SK-N-SH (cell line): ENCODE results near the gene C1orf210. TPM values are rescaled to one million over a fixed set of nuclear protein-coding genes. Genes with fewer than 3 reads are reported as not detected.

Source experiments
- CTCF ChIA-PET: fragments of 300-600, 350-600 bp; formaldehyde crosslinking; extraction: SDS; loops from one replicate; lab custom pipeline; 2021; lab: Yijun Ruan, JAX
- POLR2A ChIA-PET: fragments of 350-600 bp; sonication (Branson Sonifier 250); formaldehyde crosslinking; extraction: SDS; loops from one replicate; lab custom pipeline; 2020; ENCODE audit warnings: antibody characterized with exemption, inconsistent platforms; lab: Yijun Ruan, JAX
- DNase-seq: peaks from one replicate; pipeline ENCODE4 v3.0.0; 2012
- H2AFZ ChIP-seq: fragments of 200-600 bp; sonication (generic); 2 replicates; pipeline ENCODE4 v1.8.1; 2016; ENCODE audit warnings: antibody characterized with exemption, mild to moderate bottlenecking, low read depth
- H3F3A ChIP-seq: fragments of 200-600 bp; sonication (generic); replicated peaks from 2 replicates; pipeline ENCODE3; 2016; ENCODE audit warnings: antibody characterized with exemption, mild to moderate bottlenecking; ENCODE audit not compliant: insufficient read depth
- H3K27ac ChIP-seq, 2 experiments: fragments of 200-500 bp in 1 of 2; fragments of 200-600 bp in 1 of 2; sonication (Bioruptor generic) in 1 of 2; sonication (generic), shearing (Covaris generic) in 1 of 2; 2 replicates each; pipeline versions ENCODE4 v1.5.1 to v1.6.1; 2014 to 2016; ENCODE audit warnings: low read depth in 2 of 2, inconsistent platforms in 1 of 2, low read length in 1 of 2, mild to moderate bottlenecking in 1 of 2, mixed read lengths in 1 of 2
- H3K27me3 ChIP-seq: fragments of 200-600 bp; sonication (generic), shearing (Covaris generic); 2 replicates; pipeline ENCODE4 v1.6.1; 2016; ENCODE audit warnings: mixed run types; ENCODE audit not compliant: insufficient read depth
- H3K36me3 ChIP-seq, 2 experiments: fragments of 200-500 bp in 1 of 2; fragments of 200-600 bp in 1 of 2; sonication (Bioruptor generic) in 1 of 2; sonication (generic) in 1 of 2; replicated peaks in 1 of 2; 2 replicates each; pipeline versions ENCODE3 to v1.5.1; 2014 to 2016; ENCODE audit warnings: low read length in 1 of 2, mild to moderate bottlenecking in 1 of 2; ENCODE audit not compliant: insufficient read depth in 2 of 2, control insufficient read depth in 1 of 2
- H3K4me1 ChIP-seq, 2 experiments: fragments of 200-500 bp in 1 of 2; fragments of 200-600 bp in 1 of 2; sonication (Bioruptor generic) in 1 of 2; sonication (generic), shearing (Covaris generic) in 1 of 2; 2 replicates each; pipeline versions ENCODE4 v1.5.1 to v1.6.1; 2014 to 2016; ENCODE audit warnings: low read depth in 1 of 2, low read length in 1 of 2, mixed run types in 1 of 2; ENCODE audit not compliant: insufficient read depth in 2 of 2, control insufficient read depth in 1 of 2
- H3K4me2 ChIP-seq: fragments of 200-600 bp; sonication (generic), shearing (Covaris generic); 2 replicates; pipeline ENCODE4 v1.6.1; 2017; ENCODE audit warnings: mixed run types
- H3K4me3 ChIP-seq, 2 experiments: fragments of 200-500 bp in 1 of 2; fragments of 200-600 bp in 1 of 2; sonication (Bioruptor generic) in 1 of 2; sonication (generic), shearing (Covaris generic) in 1 of 2; 2 replicates each; pipeline versions ENCODE4 v1.5.1 to v1.8.1; 2014 to 2016; ENCODE audit warnings: low read depth in 2 of 2, inconsistent platforms in 1 of 2, low read length in 1 of 2, mild to moderate bottlenecking in 1 of 2, mixed read lengths in 1 of 2, moderate library complexity in 1 of 2
- H3K79me2 ChIP-seq: fragments of 200-600 bp; sonication (generic); 2 replicates; pipeline ENCODE4 v1.8.1; 2017; ENCODE audit warnings: mild to moderate bottlenecking; ENCODE audit not compliant: insufficient read depth
- H3K9ac ChIP-seq: fragments of 200-600 bp; sonication (generic); 2 replicates; pipeline ENCODE4 v1.6.1; 2017; ENCODE audit warnings: mixed run types
- H3K9me2 ChIP-seq: fragments of 200-600 bp; sonication (generic); 2 replicates; pipeline ENCODE4 v1.6.1; 2017; ENCODE audit warnings: mixed run types
- H3K9me3 ChIP-seq: fragments of 200-600 bp; sonication (generic); 2 replicates; pipeline ENCODE4 v1.6.1; 2017; ENCODE audit warnings: mixed run types, mild to moderate bottlenecking, moderate library complexity
- H4K20me1 ChIP-seq: fragments of 200-600 bp; sonication (generic); 2 replicates; pipeline ENCODE4 v1.6.1; 2017; ENCODE audit warnings: mild to moderate bottlenecking, mixed run types; ENCODE audit not compliant: insufficient read depth
- CHD2 ChIP-seq: fragments of 150-350 bp; IDR thresholded peaks from 2 replicates; pipeline ENCODE4 v1.6.1; 2018; ENCODE audit warnings: low read length; ENCODE audit not compliant: partially characterized antibody
- EP300 ChIP-seq, 2 experiments: IDR thresholded peaks; 2 replicates each; pipeline versions ENCODE4 v1.4.0 to v1.6.1; 2012; ENCODE audit warnings: borderline replicate concordance in 1 of 2, low read depth in 1 of 2, low read length in 1 of 2
- EZH2phosphoT487 ChIP-seq: fragments of 200-600 bp; sonication (generic); IDR thresholded peaks from 2 replicates; pipeline ENCODE4 v1.6.1; 2017; ENCODE audit warnings: low read depth, mixed run types, mild to moderate bottlenecking, antibody characterized with exemption, moderate library complexity, borderline replicate concordance
- FOSL2 ChIP-seq: IDR thresholded peaks from 2 replicates; pipeline ENCODE4 v1.4.0; 2012; ENCODE audit warnings: low read depth, mild to moderate bottlenecking, moderate library complexity, borderline replicate concordance
- FOXJ3 ChIP-seq: sonication (generic); formaldehyde crosslinking; IDR thresholded peaks from 2 replicates; pipeline ENCODE4 v1.5.1; 2020; ENCODE audit warnings: mild to moderate bottlenecking, missing genetic modification reagents
- NRF1 ChIP-seq: IDR thresholded peaks from 2 replicates; pipeline ENCODE4 v1.6.1; 2012; ENCODE audit warnings: low read depth, mild to moderate bottlenecking, low read length
- SIN3A ChIP-seq: IDR thresholded peaks from 2 replicates; pipeline ENCODE4 v1.6.1; 2012; ENCODE audit warnings: low read depth, mild to moderate bottlenecking, low read length, moderate library complexity, borderline replicate concordance
- TAF1 ChIP-seq: IDR thresholded peaks from 2 replicates; pipeline ENCODE4 v1.6.1; 2012; ENCODE audit warnings: low read depth, mild to moderate bottlenecking, low read length, moderate library complexity, borderline replicate concordance
- TCF12 ChIP-seq: IDR thresholded peaks from 2 replicates; pipeline ENCODE4 v1.4.0; 2012
- WGBS: methylation state at CpG from one replicate; pipeline ENCODE4 v1.1.6; 2017; ENCODE audit warnings: low lambda C conversion rate; 5-methylcytosine and 5-hydroxymethylcytosine counted together
- polyA plus RNA-seq, 3 experiments: library from polyadenylated mRNA; depleted of rRNA; stranded (reverse); fragments of >200 nt; gene quantifications; 2 replicates each; pipeline ENCODE4 v1.2.3, GENCODE V29; 2012
- TF ChIP-seq, protein P1 (sequence below): fragments of 150-350 bp; IDR thresholded peaks from 2 replicates; pipeline ENCODE4 v1.6.1; 2017; ENCODE audit warnings: antibody characterized with exemption, low read length, low read depth, borderline replicate concordance
- TF ChIP-seq, protein P2 (sequence below): IDR thresholded peaks from 2 replicates; pipeline ENCODE4 v1.4.0; 2012; ENCODE audit warnings: low read depth, borderline replicate concordance

The C1orf210 gene
- polyA plus RNA-seq, 1 of the 3 experiments (the other 2 are of a cell fraction): not detected

DNA sequence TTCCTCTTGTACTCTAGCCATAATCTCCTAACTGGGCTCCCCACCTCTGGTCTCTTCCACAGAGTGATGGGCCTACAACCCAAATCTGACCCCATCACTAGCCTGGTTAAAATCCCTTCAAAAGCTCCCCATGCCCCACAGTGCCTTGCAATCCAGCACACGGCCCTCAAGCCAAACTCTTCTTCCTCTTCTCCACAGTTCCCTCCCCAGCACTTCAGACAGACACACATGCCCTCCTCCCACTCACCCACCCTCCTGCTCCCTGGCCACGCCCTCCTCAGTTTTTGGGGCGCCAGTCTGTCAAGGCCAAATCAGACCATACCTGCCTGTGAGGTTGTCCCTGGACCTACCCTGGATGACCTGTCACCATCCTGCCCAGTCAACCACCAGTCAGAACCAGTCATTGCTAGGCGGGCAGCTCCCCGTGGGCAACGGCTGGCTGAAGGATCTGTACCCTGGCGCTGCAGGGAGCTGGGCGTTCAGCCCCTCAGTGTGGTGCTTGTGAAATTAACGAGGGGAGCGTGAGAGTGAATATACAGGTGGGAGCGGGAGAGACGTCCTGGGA is 753 bp downstream of the C1orf210 start:
- no peak for TF ChIP-seq EZH2phosphoT487
- TF ChIP-seq, protein P1, sequence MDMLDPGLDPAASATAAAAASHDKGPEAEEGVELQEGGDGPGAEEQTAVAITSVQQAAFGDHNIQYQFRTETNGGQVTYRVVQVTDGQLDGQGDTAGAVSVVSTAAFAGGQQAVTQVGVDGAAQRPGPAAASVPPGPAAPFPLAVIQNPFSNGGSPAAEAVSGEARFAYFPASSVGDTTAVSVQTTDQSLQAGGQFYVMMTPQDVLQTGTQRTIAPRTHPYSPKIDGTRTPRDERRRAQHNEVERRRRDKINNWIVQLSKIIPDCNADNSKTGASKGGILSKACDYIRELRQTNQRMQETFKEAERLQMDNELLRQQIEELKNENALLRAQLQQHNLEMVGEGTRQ: no peak
- Histone ChIP-seq H3F3A (no peaks in the 10 kb centered on the region), H3K4me3 (no peak overlapping the region), H3K4me1 (no peaks in the 10 kb centered on the region; a peak in 1 of 4 replicates), H3K36me3 (no peaks in the 10 kb centered on the region), H3K79me2 (no peaks in the 10 kb centered on the region), H3K9ac (no peak overlapping the region), H3K9me3 (no peaks in the 10 kb centered on the region), H4K20me1 (no peaks in the 10 kb centered on the region), H2AFZ (no peak overlapping the region), H3K27ac (no peak overlapping the region), H3K27me3 (peaks cover 16% of the 10 kb centered on the region; the same call in 1 of the 2 replicates), H3K9me2 (no peaks in the 10 kb centered on the region), H3K4me2 (no peak overlapping the region)
- 68% methylated on average over 12 of the region's 12 CpGs for WGBS
- no peak for DNase-seq
- ChIA-PET CTCF (no interaction called here), POLR2A (no interaction called here)

DNA sequence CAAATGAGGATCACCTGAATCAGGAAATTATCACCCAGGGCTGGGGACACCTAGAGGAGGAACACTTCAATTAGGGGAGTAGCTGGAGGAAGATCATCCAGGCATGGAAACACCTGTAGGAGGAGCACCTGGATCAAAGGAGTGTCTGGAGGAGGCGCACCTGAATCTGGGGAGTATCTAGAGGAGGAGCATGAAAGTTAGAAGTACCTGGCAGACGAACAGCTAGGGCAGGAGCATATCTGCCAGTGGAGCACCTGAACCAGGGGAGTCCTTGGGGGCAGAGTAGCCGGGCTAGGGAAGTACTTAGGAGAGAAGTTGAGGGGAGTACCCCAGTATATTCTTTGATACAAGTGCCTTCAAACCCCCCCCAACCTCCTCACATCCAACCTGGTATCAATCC is 1.3 kb downstream of the C1orf210 start:
- POLR2A ChIA-PET: no interaction called here
- TF ChIP-seq FOXJ3 (CRISPR knock-in tag) (no peak), TAF1 (no peak), CHD2 (no peak), EP300 (IDR thresholded peaks at IDR 0.05; ENCODE audit: borderline replicate concordance in 1 of 2, low read depth in 1 of 2, low read length in 1 of 2) (no peak), SIN3A (no peak), TCF12 (no peak), FOSL2 (no peak), NRF1 (no peak)
- TF ChIP-seq, protein P2, sequence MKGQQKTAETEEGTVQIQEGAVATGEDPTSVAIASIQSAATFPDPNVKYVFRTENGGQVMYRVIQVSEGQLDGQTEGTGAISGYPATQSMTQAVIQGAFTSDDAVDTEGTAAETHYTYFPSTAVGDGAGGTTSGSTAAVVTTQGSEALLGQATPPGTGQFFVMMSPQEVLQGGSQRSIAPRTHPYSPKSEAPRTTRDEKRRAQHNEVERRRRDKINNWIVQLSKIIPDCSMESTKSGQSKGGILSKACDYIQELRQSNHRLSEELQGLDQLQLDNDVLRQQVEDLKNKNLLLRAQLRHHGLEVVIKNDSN: no peak
- H3K9me2 ChIP-seq: no peaks in the 10 kb centered on the region

More for the DNA sequence above, 1.3 kb downstream of the C1orf210 start:
- Histone ChIP-seq H3K27ac (no peak overlapping the region), H2AFZ (no peak overlapping the region), H3K4me1 (no peaks in the 10 kb centered on the region; a peak in 1 of 4 replicates), H3K4me2 (no peak overlapping the region), H4K20me1 (no peaks in the 10 kb centered on the region), H3K9ac (no peak overlapping the region), H3F3A (no peaks in the 10 kb centered on the region), H3K4me3 (no peak overlapping the region), H3K79me2 (no peaks in the 10 kb centered on the region), H3K27me3 (peaks cover 14% of the 10 kb centered on the region; the same call in 1 of the 2 replicates), H3K9me3 (no peaks in the 10 kb centered on the region), H3K36me3 (no peaks in the 10 kb centered on the region)
- CTCF ChIA-PET: no interaction called here
- 82% methylated on average over 3 of the region's 3 CpGs for WGBS
- no peak for DNase-seq
